Esophagus squamous epithelium (tissue), 5 donors: ENCODE results near the gene HECW1. TPM values are rescaled to one million over a fixed set of nuclear protein-coding genes. Genes with fewer than 3 reads are reported as not detected.

ENCODE experiments used
- DNase-seq: peaks from one replicate; lab custom pipeline; 2025; lab: John Stamatoyannopoulos, UW
- H3K27ac ChIP-seq, 4 donors: fragments of 200-600 bp; sonication (generic); one replicate each; pipeline ENCODE4 v1.5.1; 2016 to 2019; ENCODE audit warnings: mild to moderate bottlenecking in 1 of 4
- H3K27me3 ChIP-seq, 4 donors: fragments of 200-600 bp; sonication (generic); 1 replicate in 3 of 4; 2 replicates in 1 of 4; pipeline versions ENCODE4 v1.5.1 to v1.6.0; 2017 to 2021; ENCODE audit warnings: antibody characterized with exemption in 1 of 4
- H3K36me3 ChIP-seq, 3 donors: fragments of 200-600 bp; sonication (generic); one replicate each; pipeline ENCODE4 v1.5.1; 2016 to 2019
- H3K4me1 ChIP-seq, 3 donors: fragments of 200-600 bp; sonication (generic); one replicate each; pipeline ENCODE4 v1.5.1; 2017 to 2019
- H3K4me3 ChIP-seq, 4 donors: fragments of 200-600 bp; sonication (generic); 1 replicate in 3 of 4; 2 replicates in 1 of 4; pipeline ENCODE4 v1.5.1; 2016 to 2019; ENCODE audit warnings: mild to moderate bottlenecking in 2 of 4, moderate library complexity in 1 of 4
- H3K9me3 ChIP-seq, 3 donors: fragments of 200-600 bp; sonication (generic); one replicate each; pipeline ENCODE4 v1.5.1; 2016 to 2019
- POLR2A ChIP-seq, 4 donors: fragments of 450-650 bp; IDR thresholded peaks; one replicate each; pipeline ENCODE4 v1.6.1; 2017; ENCODE audit warnings: antibody characterized with exemption in 4 of 4, mild to moderate bottlenecking in 4 of 4, moderate library complexity in 3 of 4
- WGBS, 2 donors: methylation state at CpG; one replicate each; pipeline ENCODE4 v1.1.5; 2018; 5-methylcytosine and 5-hydroxymethylcytosine counted together
- intact Hi-C: fragments of 100-400 bp; cut with DNase I; formaldehyde crosslinking; loops from one replicate; pipeline ENCODE4 v1.15.0; 2022
- total RNA-seq, 4 donors: library from RNA; depleted of rRNA; stranded (reverse); fragments of >200 nt; gene quantifications; one replicate each; pipeline ENCODE4 v1.1.0, GENCODE V29; 2016
- TF ChIP-seq, protein P1 (sequence below), 6 experiments: fragments of 450-650 bp in 4 of 6; fragments of 200-600 bp in 2 of 6; sonication (generic) in 2 of 6; IDR thresholded peaks; one replicate each; pipeline ENCODE4 v1.5.1; 2016 to 2019; ENCODE audit warnings: antibody characterized with exemption in 6 of 6, mild to moderate bottlenecking in 4 of 6, moderate library complexity in 4 of 6
- donor health status: DM: yes; HTN: yes; CAD: no.

The HECW1 gene
- total RNA-seq, 4 donors from 2014 or later, result 0.18 to 0.57 (median 0.19) TPM; not detected in 1

DNA sequence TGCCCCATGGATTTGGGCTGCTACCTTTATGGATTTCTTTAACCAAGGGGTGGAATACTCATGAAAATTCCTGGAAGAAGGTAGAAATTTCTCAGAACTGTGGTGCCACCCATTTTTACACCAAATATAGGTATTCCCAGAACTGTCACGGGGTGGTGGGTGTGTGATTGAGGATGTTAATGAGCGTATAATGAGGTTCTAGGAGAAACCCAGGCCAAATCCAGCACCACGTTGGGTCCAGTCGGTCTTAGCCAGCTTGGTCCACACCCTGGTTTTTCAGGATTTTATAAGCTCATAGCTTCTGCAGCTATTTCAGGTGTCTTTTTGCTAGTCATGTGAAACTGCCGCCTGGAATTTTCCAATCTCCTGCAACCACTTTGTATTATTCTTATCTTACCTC lies 83.3 kb downstream of the HECW1 start:
- no peak overlapping the region for H3K27ac ChIP-seq

DNA sequence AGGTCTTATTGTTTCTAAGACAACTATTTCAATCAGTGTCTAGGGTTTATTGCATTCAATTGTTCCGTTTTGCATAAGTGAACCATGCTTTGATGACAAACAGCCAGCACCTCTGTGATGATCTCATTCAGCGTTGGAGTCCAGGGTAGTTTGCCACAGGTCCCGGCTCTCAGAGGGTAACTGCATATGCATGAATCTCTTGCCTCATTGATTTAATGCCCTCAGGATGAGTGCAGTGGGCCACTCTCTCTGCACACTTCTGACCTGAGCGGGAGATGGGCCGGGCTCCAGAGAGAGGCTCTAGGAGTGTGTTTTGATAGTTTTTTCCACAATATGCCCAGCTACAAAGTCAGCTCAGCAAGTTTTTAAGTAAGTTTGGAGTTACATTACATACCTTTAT lies 83.9 kb downstream of the HECW1 start:
- intact Hi-C loops, result no loop called here
- no peak for DNase-seq
- no peak overlapping the region for H3K4me3 ChIP-seq

More for the DNA sequence above, 83.3 kb downstream of the HECW1 start:
- 84 to 90% methylated on average over 5 of the region's 5 CpGs for WGBS, 2 donors
- intact Hi-C loops, result no loop called here
- H3K4me1 ChIP-seq, result no peaks in the 10 kb centered on the region
- H3K4me3 ChIP-seq, result no peak overlapping the region
- H3K36me3 ChIP-seq, result no peaks in the 10 kb centered on the region
- no peak for TF ChIP-seq POLR2A (IDR thresholded peaks at IDR 0.05)
- TF ChIP-seq, protein P1, sequence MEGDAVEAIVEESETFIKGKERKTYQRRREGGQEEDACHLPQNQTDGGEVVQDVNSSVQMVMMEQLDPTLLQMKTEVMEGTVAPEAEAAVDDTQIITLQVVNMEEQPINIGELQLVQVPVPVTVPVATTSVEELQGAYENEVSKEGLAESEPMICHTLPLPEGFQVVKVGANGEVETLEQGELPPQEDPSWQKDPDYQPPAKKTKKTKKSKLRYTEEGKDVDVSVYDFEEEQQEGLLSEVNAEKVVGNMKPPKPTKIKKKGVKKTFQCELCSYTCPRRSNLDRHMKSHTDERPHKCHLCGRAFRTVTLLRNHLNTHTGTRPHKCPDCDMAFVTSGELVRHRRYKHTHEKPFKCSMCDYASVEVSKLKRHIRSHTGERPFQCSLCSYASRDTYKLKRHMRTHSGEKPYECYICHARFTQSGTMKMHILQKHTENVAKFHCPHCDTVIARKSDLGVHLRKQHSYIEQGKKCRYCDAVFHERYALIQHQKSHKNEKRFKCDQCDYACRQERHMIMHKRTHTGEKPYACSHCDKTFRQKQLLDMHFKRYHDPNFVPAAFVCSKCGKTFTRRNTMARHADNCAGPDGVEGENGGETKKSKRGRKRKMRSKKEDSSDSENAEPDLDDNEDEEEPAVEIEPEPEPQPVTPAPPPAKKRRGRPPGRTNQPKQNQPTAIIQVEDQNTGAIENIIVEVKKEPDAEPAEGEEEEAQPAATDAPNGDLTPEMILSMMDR (IDR thresholded peaks at IDR 0.05), result no peak
- peaks cover 0 to 21% (median 0%) of the 10 kb centered on the region in 4 donors for H3K27me3 ChIP-seq
- DNase-seq, result no peak
- H3K9me3 ChIP-seq, result no peaks in the 10 kb centered on the region

DNA sequence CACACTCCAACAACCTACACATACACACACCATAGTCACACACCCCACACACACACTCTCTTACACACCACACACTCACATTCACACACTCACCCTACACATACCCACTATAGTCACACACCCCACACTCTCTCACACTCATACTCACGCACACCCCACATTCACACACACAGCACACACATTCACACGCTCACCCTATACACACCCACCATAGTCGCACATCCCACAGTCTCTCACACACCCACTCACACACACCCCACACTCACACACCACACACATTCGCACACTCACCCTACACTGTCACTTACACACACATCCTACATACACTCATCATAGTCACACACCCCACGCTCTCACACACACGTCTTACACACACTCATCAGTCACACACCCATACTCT lies 85.6 kb downstream of the HECW1 start:
- H3K27me3 ChIP-seq, result peaks cover 0 to 33% (median 0%) of the 10 kb centered on the region in 4 donors
- no peaks in the 10 kb centered on the region for H3K4me1 ChIP-seq
- TF ChIP-seq POLR2A (IDR thresholded peaks at IDR 0.05), result no peak
- TF ChIP-seq, protein P1 (IDR thresholded peaks at IDR 0.05), result no peak
- H3K9me3 ChIP-seq, result no peaks in the 10 kb centered on the region
- 92 to 97% methylated on average over 6 of the region's 6 CpGs for WGBS, 2 donors
- no peak overlapping the region for H3K4me3 ChIP-seq
- no peak for DNase-seq
- no peaks in the 10 kb centered on the region for H3K36me3 ChIP-seq
- H3K27ac ChIP-seq, result no peak overlapping the region
- intact Hi-C loops, result no loop called here

More for the DNA sequence above, 83.9 kb downstream of the HECW1 start:
- WGBS, 2 donors, result 67 to 76% methylated on average over 4 to 5 of the region's 5 CpGs
- Histone ChIP-seq H3K27ac (no peak overlapping the region), H3K27me3 (peaks cover 0 to 26% (median 0%) of the 10 kb centered on the region in 4 donors), H3K9me3 (no peaks in the 10 kb centered on the region), H3K4me1 (no peaks in the 10 kb centered on the region), H3K36me3 (no peaks in the 10 kb centered on the region)
- TF ChIP-seq POLR2A (IDR thresholded peaks at IDR 0.05), result no peak
- TF ChIP-seq, protein P1 (IDR thresholded peaks at IDR 0.05), result no peak

DNA sequence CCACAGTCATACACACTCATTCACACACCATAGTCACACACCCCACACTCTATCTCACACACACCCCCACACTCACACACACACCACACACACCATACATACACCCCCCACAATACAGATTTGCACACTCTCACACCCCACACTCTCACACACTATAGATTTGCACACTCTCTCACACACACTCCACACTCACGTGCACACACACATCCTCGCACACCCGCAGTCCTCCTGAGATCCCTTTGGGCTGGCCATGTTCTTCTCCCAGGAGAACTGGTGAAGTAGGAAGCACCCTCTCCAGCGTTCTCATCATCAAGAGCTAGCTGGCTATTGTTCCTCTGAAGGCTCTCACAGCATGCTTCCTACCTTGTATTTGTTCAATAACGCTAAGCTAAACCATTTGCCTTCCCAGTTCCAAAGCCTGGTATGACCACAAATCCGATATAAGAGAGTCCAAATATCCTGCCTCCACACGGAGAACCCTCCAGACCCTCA lies 86.2 kb downstream of the HECW1 start:
- intact Hi-C loops, result no loop called here
- Histone ChIP-seq H3K27me3 (peaks cover 0 to 34% (median 0%) of the 10 kb centered on the region in 4 donors), H3K4me1 (no peaks in the 10 kb centered on the region), H3K36me3 (no peaks in the 10 kb centered on the region), H3K27ac (no peak overlapping the region), H3K4me3 (no peak overlapping the region), H3K9me3 (no peaks in the 10 kb centered on the region)
- no peak for DNase-seq
- TF ChIP-seq, protein P1 (IDR thresholded peaks at IDR 0.05), result no peak
- no peak for TF ChIP-seq POLR2A (IDR thresholded peaks at IDR 0.05)
- 60 to 70% methylated on average over 7 of the region's 7 CpGs for WGBS, 2 donors

DNA sequence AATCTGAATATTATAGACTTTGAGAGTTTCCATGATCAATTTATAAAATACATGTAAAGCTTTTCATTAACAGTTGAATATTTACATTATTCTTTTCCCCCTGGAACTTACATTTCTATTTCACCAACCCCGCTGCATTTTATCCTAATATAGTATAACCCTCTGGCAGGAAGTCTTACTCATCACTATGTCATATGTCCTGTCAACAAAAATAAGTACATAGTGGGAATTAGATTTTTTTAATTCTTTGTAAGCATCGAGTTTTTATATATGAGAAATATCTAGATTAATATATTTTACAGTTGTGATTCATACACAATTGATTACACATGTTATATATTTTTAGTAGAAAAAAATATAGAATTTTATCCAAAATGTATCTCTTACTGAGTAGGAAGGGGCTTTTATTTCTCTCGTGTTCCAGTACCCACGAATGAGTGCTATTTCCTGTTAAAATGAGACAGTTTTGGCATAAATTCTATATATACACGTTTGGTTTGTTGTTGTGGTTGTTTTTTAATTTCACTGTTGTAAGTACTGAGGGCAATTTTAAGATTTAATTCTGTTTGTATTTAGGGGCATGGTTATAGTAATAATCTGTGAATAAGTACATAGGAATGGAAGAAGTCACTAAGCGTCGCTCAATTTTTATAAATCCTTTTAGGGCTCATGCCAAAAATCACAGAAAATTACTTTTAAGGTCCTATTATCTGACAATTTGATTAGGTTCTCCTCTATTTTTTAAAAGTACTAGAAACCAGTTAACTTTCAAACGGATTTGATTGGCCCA lies 87.1 kb downstream of the HECW1 start:
- H3K4me1 ChIP-seq, result no peaks in the 10 kb centered on the region
- peaks cover 0 to 34% (median 0%) of the 10 kb centered on the region in 4 donors for H3K27me3 ChIP-seq
- no peaks in the 10 kb centered on the region for H3K36me3 ChIP-seq
- no peak overlapping the region for H3K4me3 ChIP-seq
- intact Hi-C loops, result no loop called here
- H3K9me3 ChIP-seq, result no peaks in the 10 kb centered on the region
- 34 to 45% methylated on average over 8 of the region's 8 CpGs for WGBS, 2 donors
- DNase-seq, result no peak
- TF ChIP-seq, protein P1 (IDR thresholded peaks at IDR 0.05), result no peak
- no peak for TF ChIP-seq POLR2A (IDR thresholded peaks at IDR 0.05)
- no peak overlapping the region for H3K27ac ChIP-seq
